ENCODE results near the gene FARS2. TPM values are rescaled to one million over a fixed set of nuclear protein-coding genes. Genes with fewer than 3 reads are reported as not detected.

FARS2 gene
- total and polyA plus RNA-seq, 2 of the 13 experiments (the other 11 are each of a cell fraction or from before 2014, with no cell fraction given), result 15.4 to 26.0 TPM

- intact Hi-C loops (cut with micrococcal nuclease; ENCODE audit: unreplicated experiment), result no loop called here
- no peaks in the 10 kb centered on the region for H3K79me2 ChIP-seq (ENCODE audit: insufficient read depth, low read length)
- no peaks in the 10 kb centered on the region for H3K27me3 ChIP-seq (ENCODE audit: control insufficient read depth in 1 of 2, insufficient read depth in 2 of 2, low read length in 2 of 2)
- no TSS peak for BruUV-seq (replicated peaks)
- FAIRE-seq (no peak), ATAC-seq (no peak), DNase-seq (ENCODE audit: low spot score) (no peak)
- POLR2A ChIA-PET, result no interaction called here
- 0 out of 2 replicates have a peak, but pooled peaks have one; percentile 30 for TF ChIP-seq HNRNPL (IDR thresholded peaks at IDR 0.05; ENCODE audit: low read depth, low read length)
- TF ChIP-seq HDAC1 (CRISPR knock-in tag; IDR thresholded peaks at IDR 0.05), result no peak
- no peaks in the 10 kb centered on the region for H3K4me1 ChIP-seq (ENCODE audit: insufficient read depth, low read length)
- 93% methylated on average over 9 of the region's 9 CpGs for WGBS (ENCODE audit: low lambda C conversion rate)
- CTCF ChIA-PET (ENCODE audit: low intra/inter-chr PET ratio, low total read pairs), result no interaction called here
- in situ Hi-C loops (cut with HindIII; ENCODE audit: extremely low pct_ligation_motif_present, low pct_unique_long_range_greater_than_20kb), result no loop called here
- H3K4me2 ChIP-seq (ENCODE audit: low read depth, low read length), result no peak overlapping the region
- 0 out of 5 replicates have a peak, but pooled peaks cover 0 to 1% of the 10 kb centered on the region in 2 experiments for H3K36me3 ChIP-seq (replicated peaks in 1 of 2; ENCODE audit: control insufficient read depth in 1 of 2, insufficient read depth in 2 of 2, low read length in 2 of 2)
- no peak overlapping the region for H3K4me3 ChIP-seq (replicated peaks in 1 of 3; ENCODE audit: insufficient read depth in 1 of 3, low read depth in 2 of 3, low read length in 3 of 3)
- H2AFZ ChIP-seq (ENCODE audit: low read length), result no peak overlapping the region
- no peaks in the 10 kb centered on the region for H3K9me3 ChIP-seq (ENCODE audit: low read length)
- no peak overlapping the region for H3K27ac ChIP-seq (ENCODE audit: extremely low read length, insufficient read depth, low read length)
- no peak overlapping the region for H3K9ac ChIP-seq (ENCODE audit: insufficient read depth, low read depth, low read length)
- no peaks in the 10 kb centered on the region for H4K20me1 ChIP-seq (ENCODE audit: insufficient read depth, low read length)
These were observed 195.7 kb downstream of the FARS2 start for GRCh38 chr6:5457041-5457440.

GRCh38 chr6:5457983-5458683 is 196.8 kb downstream of the FARS2 start:
- Histone ChIP-seq H3K36me3 (replicated peaks in 1 of 2; ENCODE audit: control insufficient read depth in 1 of 2, insufficient read depth in 2 of 2, low read length in 2 of 2) (0 out of 5 replicates have a peak, but pooled peaks cover 0 to 1% of the 10 kb centered on the region in 2 experiments), H2AFZ (ENCODE audit: low read length) (no peak overlapping the region), H4K20me1 (ENCODE audit: insufficient read depth, low read length) (no peaks in the 10 kb centered on the region), H3K4me1 (ENCODE audit: insufficient read depth, low read length) (no peaks in the 10 kb centered on the region), H3K9ac (ENCODE audit: insufficient read depth, low read depth, low read length) (no peak overlapping the region), H3K4me2 (ENCODE audit: low read depth, low read length) (no peak overlapping the region), H3K27me3 (ENCODE audit: control insufficient read depth in 1 of 2, insufficient read depth in 2 of 2, low read length in 2 of 2) (no peaks in the 10 kb centered on the region), H3K9me3 (ENCODE audit: low read length) (no peaks in the 10 kb centered on the region), H3K4me3 (replicated peaks in 1 of 3; ENCODE audit: insufficient read depth in 1 of 3, low read depth in 2 of 3, low read length in 3 of 3) (no peak overlapping the region), H3K79me2 (ENCODE audit: insufficient read depth, low read length) (no peaks in the 10 kb centered on the region), H3K27ac (ENCODE audit: extremely low read length, insufficient read depth, low read length) (no peak overlapping the region)
- intact Hi-C loops (cut with micrococcal nuclease; ENCODE audit: unreplicated experiment), result no loop called here
- no peak for TF ChIP-seq RFXANK (CRISPR knock-in tag; IDR thresholded peaks at IDR 0.05)
- no peak for TF ChIP-seq ZNF674 (CRISPR knock-in tag; IDR thresholded peaks at IDR 0.05; ENCODE audit: low read depth)
- TF ChIP-seq NKX3-1 (CRISPR knock-in tag; IDR thresholded peaks at IDR 0.05), result no peak
- no peak for TF ChIP-seq ETV6 (CRISPR knock-in tag; conservative IDR thresholded peaks at IDR 0.05)
- no TSS peak for BruUV-seq (replicated peaks)
- in situ Hi-C loops (cut with HindIII; ENCODE audit: extremely low pct_ligation_motif_present, low pct_unique_long_range_greater_than_20kb), result no loop called here
- ChIA-PET POLR2A (no interaction called here), CTCF (ENCODE audit: low intra/inter-chr PET ratio, low total read pairs) (no interaction called here)
- DNase-seq (ENCODE audit: low spot score), result no peak
- FAIRE-seq, result no peak
- no peak for ATAC-seq
- WGBS (ENCODE audit: low lambda C conversion rate), result 96% methylated on average over 9 of the region's 9 CpGs

Measured in HepG2 (cell line).